Body of pancreas (tissue), 4 donors: ENCODE data around the gene CEP68. TPM values are rescaled to one million over a fixed set of nuclear protein-coding genes. Genes with fewer than 3 reads are reported as not detected.
A peak's percentile ranks its signal among the peaks of the same experiment; 100 is the strongest.

Experiments
- ATAC-seq: fragments of 150-250 bp; one replicate; pipeline ENCODE4 v1.9.1; 2016
- DNase-seq, 4 donors: peaks; one replicate each; pipeline ENCODE4 v3.0.0-alpha.2; 2019
- H3K27ac ChIP-seq, 4 donors: fragments of 200-600 bp; sonication (generic); 1 replicate in 3 of 4; 2 replicates in 1 of 4; pipeline versions ENCODE4 v1.5.1 to v1.6.1; 2016 to 2019; ENCODE audit warnings: mild to moderate bottlenecking in 1 of 4, mixed read lengths in 1 of 4, moderate library complexity in 1 of 4
- H3K27me3 ChIP-seq, 2 donors: fragments of 200-600 bp; sonication (generic); one replicate each; pipeline ENCODE4 v1.6.0; 2016; ENCODE audit warnings: mild to moderate bottlenecking in 1 of 2
- H3K36me3 ChIP-seq, 2 donors: fragments of 200-600 bp; sonication (generic); replicated peaks in 1 of 2; 2 replicates each; pipeline ENCODE4 v1.5.1; 2016; ENCODE audit warnings: low read depth in 2 of 2; ENCODE audit not compliant: insufficient read depth in 1 of 2
- H3K4me1 ChIP-seq: fragments of 200-600 bp; sonication (generic); one replicate; pipeline ENCODE4 v1.6.0; 2016
- H3K4me3 ChIP-seq, 2 donors: fragments of 200-600 bp; sonication (generic); 1 replicate in 1 of 2; 2 replicates in 1 of 2; pipeline ENCODE4 v1.5.1; 2016 to 2019
- H3K9me3 ChIP-seq, 3 donors: fragments of 200-600 bp; sonication (generic); 1 replicate in 2 of 3; 2 replicates in 1 of 3; pipeline ENCODE4 v1.5.1; 2016
- POLR2A ChIP-seq, 3 donors: fragments of 450-650 bp; IDR thresholded peaks; one replicate each; pipeline ENCODE4 v1.6.1; 2016; ENCODE audit warnings: antibody characterized with exemption in 3 of 3, mild to moderate bottlenecking in 2 of 3
- WGBS, 2 donors: methylation state at CpG; one replicate each; pipeline ENCODE4 v1.1.5; 2017; 5-methylcytosine and 5-hydroxymethylcytosine counted together
- intact Hi-C: fragments of 100-400 bp; cut with DNase I; formaldehyde crosslinking; loops from one replicate; pipeline ENCODE4 v1.15.1; 2023
- total RNA-seq, 2 donors: library from RNA; depleted of rRNA; stranded (reverse); fragments of >200 nt; gene quantifications; one replicate each; pipeline ENCODE4 v1.1.0, GENCODE V29; 2016
- TF ChIP-seq, protein P1 (sequence below), 7 experiments: fragments of 450-650 bp in 4 of 7; fragments of 200-600 bp in 3 of 7; sonication (generic) in 3 of 7; IDR thresholded peaks; one replicate each; pipeline ENCODE4 v1.5.1; 2016 to 2019; ENCODE audit warnings: antibody characterized with exemption in 7 of 7

The CEP68 gene
- total RNA-seq, 2 donors from 2014 or later, result 6.9 to 20.0 TPM

DNA sequence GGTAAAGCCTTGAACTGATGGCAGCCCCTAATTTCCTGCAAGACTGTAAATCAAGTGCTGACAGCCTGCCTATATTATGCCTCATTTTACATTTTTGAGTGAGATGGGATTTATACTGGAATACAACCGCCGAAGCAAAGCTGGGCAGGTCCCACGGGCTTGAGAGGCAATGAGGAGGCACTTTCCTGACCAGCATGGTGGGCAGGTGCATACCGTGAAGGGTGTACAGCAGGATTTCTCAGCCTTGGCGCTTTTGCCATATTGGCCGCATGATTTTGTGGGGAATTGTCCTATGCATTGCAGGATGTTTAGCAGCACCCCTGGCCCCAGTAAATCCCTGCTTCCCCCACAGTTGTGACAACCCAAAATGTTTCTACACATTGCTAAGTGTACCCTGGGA is 22.8 kb downstream of the CEP68 start:
- intact Hi-C loops, result loop anchor here (10.0 kb wide), 1 partner anchor 46 kb away; no protein-coding TSS in a partner anchor
- H3K4me1 ChIP-seq, result peaks cover 15% of the 10 kb centered on the region
- ATAC-seq, result no peak
- TF ChIP-seq POLR2A (IDR thresholded peaks at IDR 0.05), result no peak
- TF ChIP-seq, protein P1, sequence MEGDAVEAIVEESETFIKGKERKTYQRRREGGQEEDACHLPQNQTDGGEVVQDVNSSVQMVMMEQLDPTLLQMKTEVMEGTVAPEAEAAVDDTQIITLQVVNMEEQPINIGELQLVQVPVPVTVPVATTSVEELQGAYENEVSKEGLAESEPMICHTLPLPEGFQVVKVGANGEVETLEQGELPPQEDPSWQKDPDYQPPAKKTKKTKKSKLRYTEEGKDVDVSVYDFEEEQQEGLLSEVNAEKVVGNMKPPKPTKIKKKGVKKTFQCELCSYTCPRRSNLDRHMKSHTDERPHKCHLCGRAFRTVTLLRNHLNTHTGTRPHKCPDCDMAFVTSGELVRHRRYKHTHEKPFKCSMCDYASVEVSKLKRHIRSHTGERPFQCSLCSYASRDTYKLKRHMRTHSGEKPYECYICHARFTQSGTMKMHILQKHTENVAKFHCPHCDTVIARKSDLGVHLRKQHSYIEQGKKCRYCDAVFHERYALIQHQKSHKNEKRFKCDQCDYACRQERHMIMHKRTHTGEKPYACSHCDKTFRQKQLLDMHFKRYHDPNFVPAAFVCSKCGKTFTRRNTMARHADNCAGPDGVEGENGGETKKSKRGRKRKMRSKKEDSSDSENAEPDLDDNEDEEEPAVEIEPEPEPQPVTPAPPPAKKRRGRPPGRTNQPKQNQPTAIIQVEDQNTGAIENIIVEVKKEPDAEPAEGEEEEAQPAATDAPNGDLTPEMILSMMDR (IDR thresholded peaks at IDR 0.05), result no peak
- H3K36me3 ChIP-seq, result peaks cover 0 to 20% of the 10 kb centered on the region in 2 donors
- no peak overlapping the region for H3K4me3 ChIP-seq
- WGBS, 2 donors, result 94 to 95% methylated on average over 6 of the region's 6 CpGs
- H3K9me3 ChIP-seq, result no peaks in the 10 kb centered on the region
- DNase-seq, result no peak
- no peaks in the 10 kb centered on the region for H3K27me3 ChIP-seq
- H3K27ac ChIP-seq, result no peak overlapping the region

DNA sequence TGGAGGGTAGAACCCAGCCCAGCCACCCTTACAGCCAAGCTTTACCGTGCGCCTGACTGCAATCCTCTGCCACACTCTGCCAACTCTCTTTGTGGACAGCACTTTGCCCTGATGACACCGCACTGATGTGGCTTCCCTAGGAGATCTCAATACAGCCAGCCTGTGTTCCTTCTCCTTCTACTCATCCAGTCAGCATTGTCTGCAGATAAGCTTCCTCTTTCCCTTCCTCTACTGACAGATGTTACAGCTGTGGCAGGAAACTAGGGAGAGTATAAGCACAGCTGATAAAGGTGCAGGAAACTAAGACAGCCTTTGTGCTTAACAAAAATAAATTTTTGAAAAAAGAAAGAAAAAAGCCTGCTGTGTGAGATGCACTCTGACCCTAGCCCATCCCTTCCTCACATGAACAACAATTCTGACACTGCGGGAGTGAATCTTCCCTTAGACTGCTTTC is 25.0 kb downstream of the CEP68 start:
- Histone ChIP-seq H3K4me3 (no peak overlapping the region), H3K4me1 (peaks cover 4% of the 10 kb centered on the region), H3K27ac (peak overlapping the region in 1 of 4 donors; percentile 27), H3K9me3 (no peaks in the 10 kb centered on the region), H3K27me3 (no peaks in the 10 kb centered on the region), H3K36me3 (peaks cover 0 to 35% of the 10 kb centered on the region in 2 donors)
- intact Hi-C loops, result no loop called here
- WGBS, 2 donors, result 65 to 97% methylated on average over 4 of the region's 4 CpGs
- DNase-seq, result peak in 1 of 4 donors; percentile 43
- ATAC-seq, result no peak
- TF ChIP-seq, protein P1 (IDR thresholded peaks at IDR 0.05), result no peak
- TF ChIP-seq POLR2A (IDR thresholded peaks at IDR 0.05), result peak in 1 of 3 donors; percentile 11

DNA sequence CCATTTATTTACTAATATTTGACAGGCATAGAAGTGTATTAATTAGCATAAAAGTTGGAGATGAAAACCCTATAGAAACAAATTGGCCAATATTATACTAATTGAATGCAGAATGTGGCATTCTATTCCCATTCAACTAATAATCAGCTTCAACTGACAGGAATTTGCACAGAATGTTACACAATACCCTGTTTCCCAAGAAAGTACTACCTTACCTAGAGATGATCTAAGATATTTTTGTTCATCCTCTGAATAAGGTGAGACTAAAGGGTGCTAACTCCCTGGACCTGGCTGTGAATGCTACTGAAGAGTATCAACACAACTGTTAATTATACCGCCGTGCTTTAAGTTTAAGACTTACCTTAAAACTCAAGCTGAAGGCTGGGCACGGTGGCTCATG is 28.9 kb downstream of the CEP68 start:
- H3K36me3 ChIP-seq, result peaks cover 0 to 28% of the 10 kb centered on the region in 2 donors

DNA sequence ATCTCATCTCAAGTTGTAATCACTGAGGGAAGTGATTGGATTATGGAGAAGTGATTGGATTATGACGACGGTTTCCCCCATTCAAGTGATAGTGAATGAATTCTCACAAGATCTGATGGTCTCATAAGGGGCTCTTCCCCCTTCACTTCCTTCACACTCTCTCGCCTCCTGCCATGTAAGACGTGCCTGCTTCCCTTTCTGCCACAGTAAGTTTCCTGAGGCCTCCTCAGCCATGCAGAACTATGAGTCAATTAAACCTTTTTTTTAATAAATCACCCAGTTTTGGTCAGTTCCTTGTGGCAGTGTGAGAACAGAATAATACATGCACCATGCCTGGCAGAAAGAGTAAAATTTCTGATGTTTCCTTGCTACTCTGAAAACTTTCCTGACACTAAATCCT is 36.6 kb downstream of the CEP68 start:
- intact Hi-C loops, result no loop called here

More for the DNA sequence above, 28.9 kb downstream of the CEP68 start:
- no peak for ATAC-seq
- intact Hi-C loops, result no loop called here
- TF ChIP-seq POLR2A (IDR thresholded peaks at IDR 0.05), result no peak
- TF ChIP-seq, protein P1 (IDR thresholded peaks at IDR 0.05), result no peak
- H3K4me3 ChIP-seq, result no peak overlapping the region
- peaks cover 10% of the 10 kb centered on the region for H3K4me1 ChIP-seq
- H3K27me3 ChIP-seq, result no peaks in the 10 kb centered on the region
- WGBS, 2 donors, result 88 to 91% methylated on average over 3 of the region's 3 CpGs
- no peak for DNase-seq
- H3K27ac ChIP-seq, result no peak overlapping the region
- H3K9me3 ChIP-seq, result no peaks in the 10 kb centered on the region

More for the DNA sequence above, 36.6 kb downstream of the CEP68 start:
- WGBS, 2 donors, result 83 to 90% methylated on average over 4 of the region's 4 CpGs
- Histone ChIP-seq H3K4me3 (no peak overlapping the region), H3K36me3 (peaks cover 0 to 6% of the 10 kb centered on the region in 2 donors), H3K4me1 (peaks cover 10% of the 10 kb centered on the region), H3K27ac (no peak overlapping the region), H3K27me3 (no peaks in the 10 kb centered on the region), H3K9me3 (no peaks in the 10 kb centered on the region)
- ATAC-seq, result no peak
- no peak for DNase-seq
- no peak for TF ChIP-seq POLR2A (IDR thresholded peaks at IDR 0.05)
- TF ChIP-seq, protein P1 (IDR thresholded peaks at IDR 0.05), result no peak
